HepG2 (cell line): ENCODE measurements around the gene MTHFR. TPM values are rescaled to one million over a fixed set of nuclear protein-coding genes. Genes with fewer than 3 reads are reported as not detected.

ENCODE experiments used
- ATAC-seq: fragments of 200-7000 bp; cut with Tn5 transposase; 3 replicates; pipeline ENCODE4 v1.9.1; 2020; ENCODE audit warnings: mild to moderate bottlenecking, moderate library complexity
- BruUV-seq: library from RNA; stranded (reverse); fragments of 400-500 nt; replicated peaks from 2 replicates; lab custom pipeline; 2021; lab: Mats Ljungman, UMichigan
- CTCF ChIA-PET: fragments of 300-600 bp; formaldehyde crosslinking; extraction: SDS; loops from one replicate; lab custom pipeline; 2021; ENCODE audit warnings: low total read pairs, inconsistent platforms, low intra/inter-chr PET ratio; lab: Yijun Ruan, JAX
- POLR2A ChIA-PET: fragments of 350-600 bp; sonication (Branson Sonifier 250); formaldehyde crosslinking; loops from one replicate; lab custom pipeline; 2020; ENCODE audit warnings: antibody characterized with exemption, inconsistent platforms; lab: Yijun Ruan, JAX
- DNase-seq: peaks from one replicate; pipeline ENCODE4 v3.0.0-alpha.2; 2015; ENCODE audit warnings: low spot score
- FAIRE-seq: peaks from 3 replicates; lab custom pipeline; 2011; peaks lifted over from hg19 to GRCh38; lab: Jason Lieb, UNC
- H2AFZ ChIP-seq: one replicate; pipeline ENCODE4 v1.6.1; 2011; ENCODE audit warnings: low read length, inconsistent platforms
- H3K27ac ChIP-seq: fragments of 300-600 bp; 3 replicates; pipeline ENCODE4 v1.8.0; 2011; ENCODE audit warnings: mixed run types, mild to moderate bottlenecking, mixed read lengths, low read length, inconsistent platforms; ENCODE audit not compliant: insufficient read depth; ENCODE audit errors: extremely low read length
- H3K27me3 ChIP-seq, 2 experiments: fragments of 200-600 bp in 1 of 2; 2 replicates in 1 of 2; 3 replicates in 1 of 2; pipeline versions ENCODE4 v1.6.0 to v1.8.0; 2011; ENCODE audit warnings: low read length in 2 of 2, mild to moderate bottlenecking in 2 of 2, moderate library complexity in 2 of 2, inconsistent platforms in 1 of 2; ENCODE audit not compliant: insufficient read depth in 2 of 2, control insufficient read depth in 1 of 2
- H3K36me3 ChIP-seq, 2 experiments: fragments of 200-600 bp in 1 of 2; replicated peaks in 1 of 2; 2 replicates in 1 of 2; 3 replicates in 1 of 2; pipeline versions ENCODE4 v1.5.1 to v1.8.0; 2011; ENCODE audit warnings: low read length in 2 of 2, inconsistent platforms in 1 of 2; ENCODE audit not compliant: insufficient read depth in 2 of 2, control insufficient read depth in 1 of 2
- H3K4me1 ChIP-seq: 2 replicates; pipeline ENCODE4 v1.5.1; 2012; ENCODE audit warnings: low read length, inconsistent platforms; ENCODE audit not compliant: insufficient read depth
- H3K4me2 ChIP-seq: 2 replicates; pipeline ENCODE4 v1.6.0; 2011; ENCODE audit warnings: low read depth, low read length, inconsistent platforms
- H3K4me3 ChIP-seq, 3 experiments: fragments of 200-600 bp in 1 of 3; sonication (generic), shearing (Covaris generic) in 1 of 3; replicated peaks in 1 of 3; 2 replicates each; pipeline ENCODE4 v1.5.1; 2011 to 2016; ENCODE audit warnings: low read length in 3 of 3, inconsistent platforms in 2 of 3, low read depth in 2 of 3, mild to moderate bottlenecking in 2 of 3, control low read depth in 1 of 3, mixed read lengths in 1 of 3; ENCODE audit not compliant: insufficient read depth in 1 of 3
- H3K79me2 ChIP-seq: one replicate; pipeline ENCODE4 v1.6.1; 2011; ENCODE audit warnings: low read length, inconsistent platforms; ENCODE audit not compliant: insufficient read depth
- H3K9ac ChIP-seq: 2 replicates; pipeline ENCODE4 v1.6.0; 2011; ENCODE audit warnings: mild to moderate bottlenecking, low read depth, low read length, inconsistent platforms; ENCODE audit not compliant: insufficient read depth
- H3K9me3 ChIP-seq: 2 replicates; pipeline ENCODE4 v1.5.1; 2012; ENCODE audit warnings: mild to moderate bottlenecking, low read length
- H4K20me1 ChIP-seq: 2 replicates; pipeline ENCODE4 v1.6.0; 2011; ENCODE audit warnings: inconsistent platforms, mild to moderate bottlenecking, low read length, moderate library complexity; ENCODE audit not compliant: insufficient read depth
- AGO2 ChIP-seq: fragments of 200-400 bp; formaldehyde crosslinking; optimal IDR thresholded peaks from 2 replicates; pipeline ENCODE3; 2017; ENCODE audit warnings: mild to moderate bottlenecking, low read depth, low read length, moderate library complexity
- HOXA7 ChIP-seq: sonication (generic); formaldehyde crosslinking; IDR thresholded peaks from 2 replicates; pipeline ENCODE4 v1.8.1; 2022; ENCODE audit warnings: mild to moderate bottlenecking, missing genetic modification reagents, moderate library complexity
- KDM2A ChIP-seq: sonication (generic); formaldehyde crosslinking; IDR thresholded peaks from 2 replicates; pipeline ENCODE4 v1.4.0; 2020; ENCODE audit warnings: low read depth, missing genetic modification reagents, borderline replicate concordance
- MTA1 ChIP-seq: sonication (generic); formaldehyde crosslinking; IDR thresholded peaks from 2 replicates; pipeline ENCODE4 v1.4.0; 2020; ENCODE audit warnings: missing genetic modification reagents, mild to moderate bottlenecking, borderline replicate concordance
- SAP130 ChIP-seq: IDR thresholded peaks from 2 replicates; pipeline ENCODE4 v1.6.1; 2016; ENCODE audit warnings: low read depth
- WGBS: methylation state at CpG from one replicate; pipeline ENCODE4 v1.1.6; 2017; ENCODE audit warnings: low lambda C conversion rate; 5-methylcytosine and 5-hydroxymethylcytosine counted together
- in situ Hi-C: cut with HindIII; loops from 2 replicates; pipeline ENCODE4 v1.10.0; 2017; ENCODE audit warnings: low pct_unique_long_range_greater_than_20kb; ENCODE audit not compliant: extremely low pct_ligation_motif_present
- intact Hi-C: fragments of 100-400 bp; cut with micrococcal nuclease; formaldehyde crosslinking; loops from one replicate; pipeline ENCODE4 v1.10.0; 2022; ENCODE audit not compliant: unreplicated experiment
- polyA plus RNA-seq, 8 experiments: library from polyadenylated mRNA; depleted of rRNA in 3 of 8; stranded (reverse) in 7 of 8; unstranded in 1 of 8; fragments of >200 nt; fragmentation: Illumina TruSeq in 4 of 8; extraction: Trizol in 4 of 8; gene quantifications; 2 replicates each; pipeline versions ENCODE4 v1.2.1 to v1.2.3, GENCODE V29; 2011 to 2016; ENCODE audit warnings: low read depth in 4 of 8, missing spikeins in 1 of 8, mixed read lengths in 1 of 8; ENCODE audit not compliant: insufficient read depth in 1 of 8
- total RNA-seq, 5 experiments: library from RNA; depleted of rRNA; stranded (reverse); fragments of >200 nt; fragmentation: Illumina TruSeq; extraction: Trizol; gene quantifications; 2 replicates each; pipeline ENCODE4 v1.2.3, GENCODE V29; 2016; ENCODE audit warnings: low read depth in 1 of 5
- TF ChIP-seq, protein P1 (sequence below): sonication (generic); formaldehyde crosslinking; IDR thresholded peaks from 2 replicates; pipeline ENCODE4 v1.8.0; 2022; ENCODE audit warnings: missing genetic modification reagents, low read depth, mild to moderate bottlenecking, borderline replicate concordance
- TF ChIP-seq, protein P2 (sequence below): sonication (generic); formaldehyde crosslinking; IDR thresholded peaks from 2 replicates; pipeline ENCODE4 v1.4.0; 2020; ENCODE audit warnings: mild to moderate bottlenecking, missing genetic modification reagents

MTHFR gene
- total and polyA plus RNA-seq, 2 of the 13 experiments (the other 11 are each of a cell fraction or from before 2014, with no cell fraction given) = 3.8 to 8.2 TPM

- TF ChIP-seq, protein P1, sequence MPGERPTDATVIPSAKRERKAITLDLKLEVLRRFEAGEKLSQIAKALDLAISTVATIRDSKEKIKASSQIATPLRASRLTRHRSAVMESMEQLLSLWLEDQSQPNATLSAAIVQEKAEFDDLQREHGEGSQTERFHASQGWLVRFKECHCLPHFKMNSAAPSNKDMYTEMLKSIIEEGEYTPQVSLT = no peak
- TF ChIP-seq, protein P2, sequence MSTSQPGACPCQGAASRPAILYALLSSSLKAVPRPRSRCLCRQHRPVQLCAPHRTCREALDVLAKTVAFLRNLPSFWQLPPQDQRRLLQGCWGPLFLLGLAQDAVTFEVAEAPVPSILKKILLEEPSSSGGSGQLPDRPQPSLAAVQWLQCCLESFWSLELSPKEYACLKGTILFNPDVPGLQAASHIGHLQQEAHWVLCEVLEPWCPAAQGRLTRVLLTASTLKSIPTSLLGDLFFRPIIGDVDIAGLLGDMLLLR (CRISPR knock-in tag) = 0 out of 2 replicates have a peak, but pooled peaks have one; percentile 38
- TF ChIP-seq MTA1 = 0 out of 2 replicates have a peak, but pooled peaks have one; percentile 30
- peak; percentile 39 for TF ChIP-seq AGO2
- peak; percentile 74 for TF ChIP-seq KDM2A (CRISPR knock-in tag)
Observed at GRCh38 chr1:11787251-11787803, 18.4 kb downstream of the MTHFR start (continued).

DNA sequence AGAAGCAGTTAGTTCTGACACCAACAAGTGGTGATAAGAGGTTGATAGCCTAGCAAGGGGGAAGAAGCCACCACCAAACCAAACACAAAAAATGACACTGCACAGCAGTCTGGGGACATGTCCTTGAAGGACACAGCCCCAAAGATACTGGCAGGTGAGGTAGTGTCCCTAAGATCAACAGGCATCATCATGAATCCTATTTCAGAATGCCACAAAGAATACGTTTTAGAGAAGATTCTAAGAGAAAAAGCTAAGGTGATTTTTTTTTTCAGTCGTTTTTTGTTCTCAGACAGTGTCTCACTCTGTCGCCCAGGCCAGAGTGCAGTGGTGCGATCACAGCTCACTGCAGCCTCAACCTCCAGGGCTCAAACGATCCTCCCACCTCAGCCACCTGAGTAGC, 19.6 kb downstream of the MTHFR start:
- no peak overlapping the region for H3K4me3 ChIP-seq
- ATAC-seq = no peak
- BruUV-seq = no TSS peak
- TF ChIP-seq HOXA7 (no peak), SAP130 (no peak)
- TF ChIP-seq, all 625 proteins: peak for 0
- POLR2A ChIA-PET = interaction anchor here (1.5 kb wide), 1 partner anchor 19 kb away, joined by 3 read pairs; no protein-coding TSS in a partner anchor
- CTCF ChIA-PET = interaction anchor here (1.5 kb wide), 1 partner anchor 24 kb away, joined by 4 read pairs; the partner anchor contains the start of gene C1orf167
- Histone ChIP-seq H2AFZ (no peak overlapping the region), H3K9ac (no peak overlapping the region), H4K20me1 (no peaks in the 10 kb centered on the region), H3K27ac (no peak overlapping the region), H3K27me3 (peaks cover 1 to 5% of the 10 kb centered on the region in 2 experiments; a peak in 2 of 5 replicates), H3K79me2 (no peaks in the 10 kb centered on the region), H3K4me1 (peaks cover 40% of the 10 kb centered on the region), H3K4me2 (no peak overlapping the region), H3K36me3 (no peaks in the 10 kb centered on the region), H3K9me3 (no peaks in the 10 kb centered on the region)
- no peak for DNase-seq
- FAIRE-seq = no peak
- 34% methylated on average over 5 of the region's 5 CpGs for WGBS
- intact Hi-C loops = no loop called here
- in situ Hi-C loops = no loop called here
